Psoas muscle (tissue), 8 donors: ENCODE data around the gene PTPN1. TPM values are rescaled to one million over a fixed set of nuclear protein-coding genes. Genes with fewer than 3 reads are reported as not detected.

ENCODE experiments used
- ATAC-seq, 4 donors: fragments of 200-7000 bp; cut with Tn5 transposase; one replicate each; pipeline ENCODE4 v1.9.1; 2020; ENCODE audit warnings: moderate library complexity in 3 of 4, mild to moderate bottlenecking in 2 of 4
- DNase-seq, 2 donors: peaks; one replicate each; pipeline ENCODE4 v3.0.0-alpha.2; 2020
- H3K27ac ChIP-seq: fragments of 200-600 bp; one replicate; pipeline ENCODE4 v1.8.0; 2022
- H3K27me3 ChIP-seq, 3 donors: fragments of 200-600 bp in 1 of 3; one replicate each; pipeline versions ENCODE4 v1.6.1 to v1.8.0; 2013 to 2022; ENCODE audit warnings: low read length in 2 of 3, mild to moderate bottlenecking in 2 of 3, moderate library complexity in 1 of 3; ENCODE audit not compliant: insufficient read depth in 3 of 3
- H3K36me3 ChIP-seq, 2 donors: fragments of 200-600 bp in 1 of 2; one replicate each; pipeline versions ENCODE4 v1.6.1 to v1.8.0; 2013 to 2022; ENCODE audit warnings: low read depth in 1 of 2, mild to moderate bottlenecking in 1 of 2, moderate library complexity in 1 of 2; ENCODE audit not compliant: insufficient read depth in 1 of 2
- H3K4me1 ChIP-seq: fragments of 200-600 bp; one replicate; pipeline ENCODE4 v1.8.0; 2022
- H3K4me3 ChIP-seq: fragments of 200-600 bp; one replicate; pipeline ENCODE4 v1.8.0; 2022; ENCODE audit warnings: mild to moderate bottlenecking
- H3K9me3 ChIP-seq: fragments of 200-600 bp; one replicate; pipeline ENCODE4 v1.8.0; 2022
- WGBS, 3 donors: extraction: QIAGEN DNeasy Blood & Tissue Kit; methylation state at CpG; one replicate each; pipeline versions ENCODE4 v1.1.6 to v1.1.7; 2013; 5-methylcytosine and 5-hydroxymethylcytosine counted together
- intact Hi-C, 2 donors: fragments of 100-400 bp; cut with DNase I; formaldehyde crosslinking; loops; one replicate each; pipeline versions ENCODE4 v1.11.0 to v1.14.2; 2022
- polyA plus RNA-seq, 3 donors: library from polyadenylated mRNA; stranded (reverse); fragments of 200-250 nt; gene quantifications; one replicate each; pipeline ENCODE4 v1.2.3, GENCODE V29; 2013
- total RNA-seq, 4 donors: library from RNA; stranded (reverse); fragmentation: NEBNext Ultra II Directional in 2 of 4; extraction: Animal tissue kit (Norgen Biotek cat#: 25700) in 2 of 4; gene quantifications; one replicate each; pipeline versions ENCODE4 v1.2.1 to v1.2.4, GENCODE V29; 2021 to 2023
- TF ChIP-seq, protein P1 (sequence below): fragments of 200-600 bp; IDR thresholded peaks from one replicate; pipeline ENCODE4 v1.8.0; 2022; ENCODE audit warnings: antibody characterized with exemption
- donor health status: healthy with polysubstance abuse.
- donor health status: DM: no; HTN: no; CAD: no; lungs with moderate emphysema.
- donor health status: Bipolar disorder and iron deficiency.
- donor health status: healthy.
- donor health status: DM: yes; HTN: yes; CAD: no.
- donor health status: DM: no; HTN: no; CAD: no.
- donor health status: DM: no; HTN: no; CAD: no.
- donor health status: DM: yes; HTN: yes; CAD: no.

The PTPN1 gene
- total and polyA plus RNA-seq, 7 donors, result 28.7 to 112 (median 46.1) TPM

DNA sequence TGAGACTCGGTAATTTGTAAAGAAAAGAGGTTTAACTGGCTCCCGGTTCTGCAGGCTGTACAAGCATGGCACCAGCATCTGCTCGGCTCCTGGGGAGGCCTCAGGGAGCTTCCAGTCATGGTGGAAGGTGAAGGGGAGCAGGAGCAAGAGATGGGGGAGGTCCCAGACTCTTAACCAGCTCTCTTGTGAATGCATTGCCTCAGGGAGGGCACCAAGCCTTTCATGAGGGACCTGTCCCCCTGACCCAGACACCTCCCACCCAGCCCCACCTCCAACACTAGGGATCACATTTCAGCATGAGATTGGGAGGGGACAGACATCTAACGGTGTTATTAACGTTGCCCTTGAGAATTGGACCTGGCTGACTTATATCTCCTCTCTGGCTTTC, 68.6 kb downstream of the PTPN1 start:
- 64 to 74% (median 68%) methylated on average over 5 of the region's 5 CpGs for WGBS, 3 donors
- TF ChIP-seq, protein P1, sequence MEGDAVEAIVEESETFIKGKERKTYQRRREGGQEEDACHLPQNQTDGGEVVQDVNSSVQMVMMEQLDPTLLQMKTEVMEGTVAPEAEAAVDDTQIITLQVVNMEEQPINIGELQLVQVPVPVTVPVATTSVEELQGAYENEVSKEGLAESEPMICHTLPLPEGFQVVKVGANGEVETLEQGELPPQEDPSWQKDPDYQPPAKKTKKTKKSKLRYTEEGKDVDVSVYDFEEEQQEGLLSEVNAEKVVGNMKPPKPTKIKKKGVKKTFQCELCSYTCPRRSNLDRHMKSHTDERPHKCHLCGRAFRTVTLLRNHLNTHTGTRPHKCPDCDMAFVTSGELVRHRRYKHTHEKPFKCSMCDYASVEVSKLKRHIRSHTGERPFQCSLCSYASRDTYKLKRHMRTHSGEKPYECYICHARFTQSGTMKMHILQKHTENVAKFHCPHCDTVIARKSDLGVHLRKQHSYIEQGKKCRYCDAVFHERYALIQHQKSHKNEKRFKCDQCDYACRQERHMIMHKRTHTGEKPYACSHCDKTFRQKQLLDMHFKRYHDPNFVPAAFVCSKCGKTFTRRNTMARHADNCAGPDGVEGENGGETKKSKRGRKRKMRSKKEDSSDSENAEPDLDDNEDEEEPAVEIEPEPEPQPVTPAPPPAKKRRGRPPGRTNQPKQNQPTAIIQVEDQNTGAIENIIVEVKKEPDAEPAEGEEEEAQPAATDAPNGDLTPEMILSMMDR, result no peak
- no peak for DNase-seq
- intact Hi-C loops, result loop anchor here in 1 of 2 donors (5.0 kb wide), 2 partner anchors 96 to 116 kb away; no protein-coding TSS in a partner anchor
- no peak for ATAC-seq
- peaks cover 3 to 78% of the 10 kb centered on the region in 2 donors for H3K36me3 ChIP-seq
- H3K27me3 ChIP-seq, result no peaks in the 10 kb centered on the region
- H3K4me3 ChIP-seq, result no peak overlapping the region
- H3K9me3 ChIP-seq, result no peaks in the 10 kb centered on the region
- peak overlapping the region; percentile 92 for H3K27ac ChIP-seq
- peaks cover 34% of the 10 kb centered on the region for H3K4me1 ChIP-seq

DNA sequence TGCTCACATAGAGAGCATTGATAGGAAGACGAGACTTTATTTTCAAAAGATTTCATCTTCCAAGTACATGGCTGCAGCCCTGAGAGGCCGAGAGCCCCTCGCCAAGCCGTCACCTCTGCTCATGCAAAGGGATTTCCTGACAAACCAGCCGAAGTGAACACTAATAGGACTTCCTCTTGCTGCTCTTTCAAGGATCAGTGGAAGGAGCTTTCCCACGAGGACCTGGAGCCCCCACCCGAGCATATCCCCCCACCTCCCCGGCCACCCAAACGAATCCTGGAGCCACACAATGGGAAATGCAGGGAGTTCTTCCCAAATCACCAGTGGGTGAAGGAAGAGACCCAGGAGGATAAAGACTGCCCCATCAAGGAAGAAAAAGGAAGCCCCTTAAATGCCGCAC, 69.3 kb downstream of the PTPN1 start:
- Histone ChIP-seq H3K4me3 (no peak overlapping the region), H3K36me3 (peaks cover 7 to 84% of the 10 kb centered on the region in 2 donors), H3K4me1 (peaks cover 28% of the 10 kb centered on the region), H3K27ac (no peak overlapping the region), H3K9me3 (no peaks in the 10 kb centered on the region), H3K27me3 (no peaks in the 10 kb centered on the region)
- 80 to 84% (median 82%) methylated on average over 10 of the region's 10 CpGs for WGBS, 3 donors
- intact Hi-C loops, result loop anchor here in 1 of 2 donors (5.0 kb wide), 2 partner anchors 97 to 117 kb away; no protein-coding TSS in a partner anchor
- ATAC-seq (no peak), DNase-seq (no peak)
- TF ChIP-seq, protein P1, result no peak

DNA sequence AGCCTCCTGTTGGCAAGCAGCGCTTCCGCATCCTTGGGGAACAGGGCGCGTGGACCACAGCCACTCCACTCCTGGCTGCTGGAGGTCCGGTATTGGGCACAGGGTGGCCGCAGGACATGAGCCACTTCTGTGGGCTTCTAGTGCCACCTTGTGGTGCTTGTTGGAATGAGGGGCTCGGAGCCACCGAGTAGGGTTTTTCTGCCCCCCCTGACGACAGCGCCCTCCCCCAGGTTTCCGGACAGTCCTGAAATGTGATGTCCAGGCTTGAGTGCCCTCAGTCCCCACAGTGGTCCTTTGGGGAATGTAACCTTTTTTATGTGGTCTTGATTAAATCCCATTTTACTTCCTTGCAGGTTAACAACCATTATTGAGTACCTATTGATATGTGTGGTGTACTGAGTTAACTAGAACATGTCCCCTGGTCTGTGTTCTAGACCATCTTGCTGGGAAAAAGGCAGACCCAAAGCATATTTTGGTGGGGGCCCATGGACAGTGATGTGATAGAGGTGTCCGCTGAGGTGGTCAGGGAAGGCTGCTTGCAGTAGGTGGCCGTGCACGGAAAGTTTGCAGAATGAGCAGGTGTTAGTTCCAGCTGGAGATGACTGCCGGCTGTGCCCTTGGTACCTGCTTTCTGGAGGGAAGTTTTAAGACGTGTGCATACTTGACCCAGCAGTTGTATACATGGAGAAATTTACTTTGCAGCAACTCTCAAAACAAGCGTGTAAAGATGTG, 70.0 kb downstream of the PTPN1 start:
- ATAC-seq, result peak; percentile 52 to 59 (median 55)
- WGBS, 3 donors, result 43 to 51% (median 48%) methylated on average over 17 of the region's 17 CpGs
- intact Hi-C loops, result loop anchor here (2.0 to 5.0 kb wide), 2 partner anchors 391 to 393 kb away; no protein-coding TSS in a partner anchor

DNA sequence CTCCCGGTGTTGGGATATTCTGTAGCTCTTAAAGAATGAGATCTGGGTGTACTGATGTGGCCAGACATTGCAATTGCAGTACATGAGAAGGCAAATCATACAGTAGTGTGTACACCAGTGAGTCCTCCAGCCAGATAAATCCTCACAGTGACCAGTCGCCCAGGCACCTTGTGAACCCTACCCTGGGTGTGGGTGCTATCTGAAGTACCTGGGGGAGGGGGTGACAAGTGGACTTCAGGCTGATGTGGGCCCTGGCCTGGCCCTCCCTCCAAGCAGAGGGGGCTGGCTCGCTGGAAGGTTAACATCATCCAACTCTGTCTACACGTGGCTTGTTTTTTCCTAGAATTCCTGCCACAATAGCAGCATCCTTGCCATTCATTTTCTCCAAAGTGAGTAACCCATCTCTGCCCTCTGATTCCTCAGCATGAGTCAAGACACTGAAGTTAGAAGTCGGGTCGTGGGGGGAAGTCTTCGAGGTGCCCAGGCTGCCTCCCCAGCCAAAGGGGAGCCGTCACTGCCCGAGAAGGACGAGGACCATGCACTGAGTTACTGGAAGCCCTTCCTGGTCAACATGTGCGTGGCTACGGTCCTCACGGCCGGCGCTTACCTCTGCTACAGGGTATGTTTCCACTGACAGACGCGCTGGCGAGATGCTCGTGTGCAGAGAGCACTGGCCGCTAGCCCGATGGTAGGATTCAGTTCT, 70.8 kb downstream of the PTPN1 start:
- no peak for ATAC-seq
- 91 to 94% (median 91%) methylated on average over 21 of the region's 21 CpGs for WGBS, 3 donors
- no peak for DNase-seq
- Histone ChIP-seq H3K4me3 (no peak overlapping the region), H3K27me3 (no peaks in the 10 kb centered on the region), H3K27ac (no peak overlapping the region), H3K9me3 (no peaks in the 10 kb centered on the region), H3K36me3 (peaks cover 7 to 85% of the 10 kb centered on the region in 2 donors), H3K4me1 (peaks cover 23% of the 10 kb centered on the region)
- TF ChIP-seq, protein P1, result no peak
- intact Hi-C loops, result loop anchor here (2.0 to 5.0 kb wide), 2 partner anchors 392 to 394 kb away; no protein-coding TSS in a partner anchor

More for the DNA sequence above, 70.0 kb downstream of the PTPN1 start:
- no peak overlapping the region for H3K4me3 ChIP-seq
- H3K27ac ChIP-seq, result no peak overlapping the region
- DNase-seq, result peak; percentile 80 to 88
- TF ChIP-seq, protein P1, result peak; percentile 85
- peaks cover 7 to 84% of the 10 kb centered on the region in 2 donors for H3K36me3 ChIP-seq
- no peaks in the 10 kb centered on the region for H3K27me3 ChIP-seq
- no peaks in the 10 kb centered on the region for H3K9me3 ChIP-seq
- peaks cover 28% of the 10 kb centered on the region for H3K4me1 ChIP-seq
